Panc1 (cell line): ENCODE data around the gene C1RL. TPM values are rescaled to one million over a fixed set of nuclear protein-coding genes. Genes with fewer than 3 reads are reported as not detected.

Source experiments
- ATAC-seq: fragments of 200-7000 bp; cut with Tn5 transposase; 2 replicates; pipeline ENCODE4 v1.9.1; 2020; ENCODE audit warnings: mild to moderate bottlenecking, moderate library complexity
- BruUV-seq: library from RNA; stranded (reverse); fragments of 400-500 nt; replicated peaks from 2 replicates; lab custom pipeline; 2021; lab: Mats Ljungman, UMichigan
- CTCF ChIA-PET: fragments of 300-600 bp; sonication (Branson Sonifier 250); formaldehyde crosslinking; loops from one replicate; lab custom pipeline; 2022; ENCODE audit warnings: antibody characterized with exemption; lab: Charles Lee
- POLR2A ChIA-PET: fragments of 300-600 bp; sonication (Branson Sonifier 250); formaldehyde crosslinking; loops from one replicate; lab custom pipeline; 2022; ENCODE audit warnings: antibody characterized with exemption; lab: Charles Lee
- DNase-seq: peaks from one replicate; pipeline ENCODE4 v3.0.0-alpha.2; 2010; ENCODE audit warnings: low read depth, low spot score
- H3K27ac ChIP-seq: 2 replicates; pipeline ENCODE4 v1.5.1; 2011; ENCODE audit warnings: mild to moderate bottlenecking, low read length, inconsistent platforms
- H3K27me3 ChIP-seq: fragments of 200-500 bp; sonication (Bioruptor generic); 2 replicates; pipeline ENCODE4 v1.6.0; 2014; ENCODE audit warnings: low read length, inconsistent platforms; ENCODE audit not compliant: control insufficient read depth, insufficient read depth
- H3K36me3 ChIP-seq: fragments of 200-500 bp; sonication (Bioruptor generic); 2 replicates; pipeline ENCODE4 v1.5.1; 2014; ENCODE audit warnings: inconsistent platforms, mild to moderate bottlenecking, low read length, moderate library complexity; ENCODE audit not compliant: control insufficient read depth, insufficient read depth
- H3K4me1 ChIP-seq: 2 replicates; pipeline ENCODE4 v1.5.1; 2011; ENCODE audit warnings: inconsistent platforms, mild to moderate bottlenecking, low read length, moderate library complexity; ENCODE audit not compliant: control insufficient read depth, insufficient read depth
- H3K4me3 ChIP-seq, 2 experiments: 2 replicates each; pipeline ENCODE4 v1.5.1; 2011 to 2012; ENCODE audit warnings: low read depth in 2 of 2, low read length in 2 of 2, mild to moderate bottlenecking in 2 of 2, inconsistent platforms in 1 of 2, moderate library complexity in 1 of 2
- H3K9me3 ChIP-seq: fragments of 200-500 bp; sonication (Bioruptor generic); 2 replicates; pipeline ENCODE4 v1.5.1; 2014; ENCODE audit warnings: low read depth, mild to moderate bottlenecking, inconsistent platforms, low read length, moderate library complexity; ENCODE audit not compliant: control insufficient read depth, insufficient read depth
- CTCF ChIP-seq: fragments of 450-650 bp; IDR thresholded peaks from 2 replicates; pipeline ENCODE4 v1.5.1; 2017; ENCODE audit warnings: mild to moderate bottlenecking
- POLR2AphosphoS5 ChIP-seq: IDR thresholded peaks from 2 replicates; pipeline ENCODE4 v1.6.1; 2012; ENCODE audit warnings: mild to moderate bottlenecking, low read depth, low read length, moderate library complexity
- REST ChIP-seq, 2 experiments: IDR thresholded peaks; 2 replicates each; pipeline ENCODE4 v1.6.1; 2011 to 2012; ENCODE audit warnings: low read depth in 2 of 2, control low read depth in 1 of 2, low read length in 1 of 2, mild to moderate bottlenecking in 1 of 2, moderate library complexity in 1 of 2; ENCODE audit not compliant: insufficient read depth in 1 of 2
- SIN3A ChIP-seq: IDR thresholded peaks from 2 replicates; pipeline ENCODE4 v1.6.1; 2012; ENCODE audit warnings: low read depth, mild to moderate bottlenecking, low read length, moderate library complexity, borderline replicate concordance; ENCODE audit not compliant: insufficient read depth
- TCF7L2 ChIP-seq: IDR thresholded peaks from 2 replicates; pipeline ENCODE4 v1.6.1; 2011; ENCODE audit warnings: mild to moderate bottlenecking, low read depth, low read length, inconsistent platforms
- in situ Hi-C: cut with HindIII; loops from 2 replicates; pipeline ENCODE4 v1.10.0; 2016; ENCODE audit warnings: low sequenced_read_pairs, low pct_unique_long_range_greater_than_20kb
- intact Hi-C: fragments of 100-400 bp; cut with micrococcal nuclease; formaldehyde crosslinking; loops from one replicate; pipeline ENCODE4 v1.10.0; 2022; ENCODE audit not compliant: unreplicated experiment
- total RNA-seq: library from RNA; stranded (reverse); gene quantifications from one replicate; pipeline ENCODE4 v1.2.1, GENCODE V29; 2021; ENCODE audit not compliant: unreplicated experiment

C1RL gene
- total RNA-seq, 1 experiment from 2014 or later = 10.7 TPM

GRCh38 chr12:7076493-7076892, 32.5 kb downstream of the C1RL start:
- Histone ChIP-seq H3K36me3 (no peaks in the 10 kb centered on the region), H3K4me3 (no peak overlapping the region), H3K4me1 (no peaks in the 10 kb centered on the region), H3K27ac (no peak overlapping the region), H3K27me3 (no peaks in the 10 kb centered on the region), H3K9me3 (no peaks in the 10 kb centered on the region)
- BruUV-seq = no TSS peak
- TF ChIP-seq POLR2AphosphoS5 (no peak), CTCF (no peak), REST (IDR thresholded peaks at IDR 0.05; ENCODE audit: insufficient read depth in 1 of 2, low read depth in 2 of 2, low read length in 1 of 2) (no peak), SIN3A (no peak), TCF7L2 (no peak)
- in situ Hi-C loops (no loop called here), intact Hi-C loops (no loop called here)
- DNase-seq = no peak
- no peak for ATAC-seq
- CTCF ChIA-PET = interaction anchor here (1.0 kb wide), 1 partner anchor 32 kb away, joined by 4 read pairs; no protein-coding TSS in a partner anchor
- POLR2A ChIA-PET = no interaction called here

- DNase-seq (no peak), ATAC-seq (no peak)
- no TSS peak for BruUV-seq
- no peaks in the 10 kb centered on the region for H3K36me3 ChIP-seq
- CTCF ChIA-PET = interaction anchor here (1.0 kb wide), 1 partner anchor 32 kb away, joined by 4 read pairs; no protein-coding TSS in a partner anchor
- H3K27ac ChIP-seq = no peak overlapping the region
- TF ChIP-seq CTCF = no peak
- no peak for TF ChIP-seq POLR2AphosphoS5
- TF ChIP-seq REST (IDR thresholded peaks at IDR 0.05; ENCODE audit: insufficient read depth in 1 of 2, low read depth in 2 of 2, low read length in 1 of 2) = no peak
- no peak for TF ChIP-seq SIN3A
- no peak for TF ChIP-seq TCF7L2
- H3K4me1 ChIP-seq = no peaks in the 10 kb centered on the region
- in situ Hi-C loops (no loop called here), intact Hi-C loops (no loop called here)
- no peaks in the 10 kb centered on the region for H3K9me3 ChIP-seq
- H3K27me3 ChIP-seq = no peaks in the 10 kb centered on the region
- H3K4me3 ChIP-seq = no peak overlapping the region
- POLR2A ChIA-PET = no interaction called here
Observed at GRCh38 chr12:7075939-7076338, 33.1 kb downstream of the C1RL start.
